Urinary bladder (tissue), 4 donors: ENCODE measurements around the gene CMIP. TPM values are rescaled to one million over a fixed set of nuclear protein-coding genes. Genes with fewer than 3 reads are reported as not detected.

ENCODE experiments used
- DNase-seq: peaks from one replicate; pipeline ENCODE4 v3.0.0-alpha.2; 2015; ENCODE audit errors: extremely low spot score
- H3K27ac ChIP-seq: one replicate; pipeline ENCODE4 v1.5.1; 2013; ENCODE audit warnings: low read depth, mild to moderate bottlenecking, moderate library complexity
- H3K36me3 ChIP-seq: one replicate; pipeline ENCODE4 v1.6.1; 2013; ENCODE audit warnings: mild to moderate bottlenecking, moderate library complexity; ENCODE audit not compliant: insufficient read depth
- H3K4me1 ChIP-seq: one replicate; pipeline ENCODE4 v1.6.1; 2013; ENCODE audit warnings: mild to moderate bottlenecking, moderate library complexity; ENCODE audit not compliant: insufficient read depth
- H3K4me3 ChIP-seq: one replicate; pipeline ENCODE4 v1.5.1; 2013; ENCODE audit warnings: low read depth, low read length
- WGBS: extraction: QIAGEN DNeasy Blood & Tissue Kit; methylation state at CpG from one replicate; pipeline ENCODE4 v1.1.7; 2013; 5-methylcytosine and 5-hydroxymethylcytosine counted together
- polyA plus RNA-seq: library from polyadenylated mRNA; stranded (reverse); fragments of 200-250 nt; gene quantifications from one replicate; pipeline ENCODE4 v1.2.3, GENCODE V29; 2013
- total RNA-seq: library from RNA; depleted of rRNA; stranded (reverse); fragments of >200 nt; gene quantifications from one replicate; pipeline ENCODE4 v1.2.3, GENCODE V29; 2014
- donor health status: healthy with polysubstance abuse.
- donor health status: healthy.

Gene CMIP
- total and polyA plus RNA-seq, 2 donors, result 21.7 to 29.4 TPM

DNA sequence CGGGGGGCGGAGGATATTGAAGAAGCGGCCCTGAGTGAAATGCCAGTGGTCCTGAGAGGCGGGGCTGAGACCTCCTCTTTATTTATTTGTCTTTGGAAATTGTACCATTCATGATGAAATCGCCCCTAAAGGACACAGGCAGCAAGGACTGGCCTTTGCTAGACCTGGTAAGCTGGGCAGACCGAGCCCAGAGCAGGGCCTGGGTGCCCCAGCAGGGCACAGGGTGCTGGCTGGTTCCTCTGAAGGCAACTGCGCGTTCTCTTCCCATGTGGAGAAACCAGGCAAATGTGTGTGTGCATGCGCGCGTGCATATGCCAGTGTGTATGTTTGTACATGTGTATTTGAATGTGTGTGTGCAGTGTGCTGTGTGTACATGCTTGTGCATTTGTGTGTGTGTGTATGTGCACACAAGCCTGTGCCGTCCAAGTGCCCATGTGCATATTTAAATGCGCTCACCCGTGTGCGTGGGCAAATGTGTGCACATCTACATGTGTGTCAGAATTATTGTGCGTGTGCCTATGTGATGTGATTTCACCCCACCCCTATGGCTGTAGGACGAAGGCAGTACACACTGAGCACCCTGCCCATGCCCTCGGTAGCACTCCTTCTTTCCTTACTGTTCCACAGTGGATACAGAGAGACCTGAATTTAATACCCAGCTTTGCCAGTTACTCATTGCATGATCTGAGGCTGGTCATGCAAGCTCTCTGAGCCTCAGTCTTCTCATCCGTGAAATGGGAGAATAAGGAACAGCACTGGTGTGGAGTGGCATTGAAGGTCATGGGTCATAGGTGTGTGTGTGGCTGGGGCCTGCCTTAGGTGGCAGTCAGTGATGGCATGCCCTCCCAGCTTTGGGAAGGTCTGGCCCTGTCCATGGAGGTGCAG is 105.2 kb downstream of the CMIP start:
- no peaks in the 10 kb centered on the region for H3K4me1 ChIP-seq
- H3K27ac ChIP-seq, result no peak overlapping the region
- WGBS, result 97% methylated on average over 19 of the region's 19 CpGs
- DNase-seq, result no peak
- no peaks in the 10 kb centered on the region for H3K36me3 ChIP-seq
- no peak overlapping the region for H3K4me3 ChIP-seq

- WGBS, result 80% methylated on average over 2 of the region's 2 CpGs
- Histone ChIP-seq H3K36me3 (no peaks in the 10 kb centered on the region), H3K4me1 (no peaks in the 10 kb centered on the region), H3K27ac (no peak overlapping the region), H3K4me3 (no peak overlapping the region)
- no peak for DNase-seq
These were observed 105.8 kb downstream of the CMIP start for GRCh38 chr16:81550432-81550808.

DNA sequence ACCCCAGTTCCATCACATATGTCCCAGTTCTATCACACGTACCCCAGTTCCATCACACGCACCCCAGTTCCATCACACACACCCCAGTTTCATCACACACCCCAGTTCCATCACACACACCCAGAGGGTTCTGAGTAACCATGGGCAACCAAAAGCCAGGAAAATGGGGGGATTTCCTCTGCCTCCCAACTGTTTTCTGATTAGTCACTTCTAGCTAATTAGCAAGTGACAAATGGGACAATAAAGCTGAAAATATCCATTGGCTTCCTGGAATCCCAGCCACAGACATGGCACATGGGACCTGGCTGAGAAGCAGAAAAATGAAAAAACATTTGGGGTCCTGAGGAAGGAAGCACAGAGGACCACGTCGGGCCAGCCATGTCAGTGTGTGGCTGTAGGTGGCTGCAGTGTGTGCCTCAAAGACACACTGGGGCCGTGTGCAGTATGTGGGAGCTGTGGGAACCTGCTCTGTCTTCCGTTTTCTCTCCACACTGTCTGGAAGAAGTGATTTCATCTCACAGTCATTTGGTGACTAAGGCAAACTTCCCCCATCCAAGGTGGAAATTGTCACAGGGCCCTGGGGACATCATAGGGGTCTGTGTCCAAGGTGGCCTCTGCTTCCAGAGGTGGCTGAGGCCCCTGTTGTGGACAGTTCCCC is 106.7 kb downstream of the CMIP start:
- Histone ChIP-seq H3K27ac (no peak overlapping the region), H3K4me1 (no peaks in the 10 kb centered on the region), H3K36me3 (no peaks in the 10 kb centered on the region), H3K4me3 (no peak overlapping the region)
- DNase-seq, result no peak
- 84% methylated on average over 6 of the region's 6 CpGs for WGBS

GRCh38 chr16:81551821-81552304 is 107.3 kb downstream of the CMIP start:
- DNase-seq, result no peak
- no peaks in the 10 kb centered on the region for H3K4me1 ChIP-seq
- H3K27ac ChIP-seq, result no peak overlapping the region
- H3K36me3 ChIP-seq, result no peaks in the 10 kb centered on the region
- no peak overlapping the region for H3K4me3 ChIP-seq
- WGBS, result 73% methylated on average over 11 of the region's 11 CpGs

- WGBS, result 78% methylated on average over 1 of the region's 1 CpG
- Histone ChIP-seq H3K4me1 (no peaks in the 10 kb centered on the region), H3K27ac (no peak overlapping the region)
These were observed 108.1 kb downstream of the CMIP start for GRCh38 chr16:81552743-81553079.

DNA sequence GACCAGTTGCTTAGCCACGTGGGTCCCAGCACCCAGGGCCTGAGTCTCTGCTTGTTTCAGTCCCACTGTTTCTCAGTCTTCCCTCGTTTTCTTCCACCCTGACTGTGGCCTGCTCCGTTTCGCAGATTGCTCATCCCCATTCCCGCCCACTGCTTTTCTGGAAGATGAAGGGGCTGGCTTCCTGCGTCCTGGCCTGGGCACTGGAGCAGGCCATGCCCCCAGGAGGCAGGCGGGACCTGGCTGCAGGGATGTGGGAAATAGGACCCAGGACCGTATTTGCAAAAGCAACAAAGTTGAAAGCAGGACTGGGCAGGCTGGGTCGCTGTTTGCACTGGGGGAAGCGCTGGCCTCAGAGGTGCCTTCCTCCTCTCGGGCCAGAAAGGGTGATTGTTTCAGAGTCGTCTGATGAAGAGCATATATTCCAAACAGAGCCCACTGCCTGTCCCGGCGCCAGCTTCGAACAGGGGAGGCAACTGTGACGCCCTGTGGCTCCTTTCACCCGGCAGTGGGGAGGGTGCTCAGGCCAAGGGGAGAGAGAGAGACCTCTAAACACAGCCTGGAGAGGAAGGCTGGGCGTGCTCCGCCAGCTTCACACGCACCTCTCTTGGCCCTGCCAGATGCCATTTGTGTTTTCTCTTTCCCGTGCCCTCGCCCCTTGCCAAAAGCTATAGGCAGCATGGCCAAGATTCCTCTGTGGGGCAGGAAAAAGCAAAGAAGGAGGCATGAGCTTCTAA is 108.6 kb downstream of the CMIP start:
- H3K4me1 ChIP-seq, result no peaks in the 10 kb centered on the region
- no peaks in the 10 kb centered on the region for H3K36me3 ChIP-seq
- WGBS, result 62% methylated on average over 22 of the region's 22 CpGs
- no peak for DNase-seq
- no peak overlapping the region for H3K4me3 ChIP-seq
- H3K27ac ChIP-seq, result no peak overlapping the region

More at GRCh38 chr16:81552743-81553079, 108.1 kb downstream of the CMIP start:
- Histone ChIP-seq H3K36me3 (no peaks in the 10 kb centered on the region), H3K4me3 (no peak overlapping the region)
- no peak for DNase-seq

- Histone ChIP-seq H3K4me1 (no peaks in the 10 kb centered on the region), H3K4me3 (no peak overlapping the region), H3K36me3 (no peaks in the 10 kb centered on the region), H3K27ac (no peak overlapping the region)
- no peak for DNase-seq
- 79% methylated on average over 10 of the region's 10 CpGs for whole genome bisulfite sequencing
These were observed 109.4 kb downstream of the CMIP start for GRCh38 chr16:81553814-81554675.

DNA sequence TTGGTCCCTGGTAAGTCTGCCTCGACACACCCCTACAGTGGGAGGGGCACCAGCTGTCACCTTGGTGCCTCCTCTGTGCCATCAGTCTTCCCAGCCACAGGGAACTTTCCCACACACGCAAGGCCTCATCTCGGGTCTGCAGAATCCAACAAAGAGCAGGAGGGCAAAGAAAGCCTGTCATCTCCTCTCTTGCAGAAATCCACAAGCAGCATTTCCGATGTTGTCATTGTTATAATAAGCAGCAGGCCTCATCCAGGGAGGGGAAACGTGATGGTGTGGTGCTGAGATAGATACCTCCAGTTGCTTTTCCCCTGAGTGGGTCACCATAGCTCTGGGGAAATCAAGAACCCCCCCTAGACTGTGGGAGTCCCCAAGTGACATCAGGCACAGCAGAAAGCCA is 110.4 kb downstream of the CMIP start:
- no peak overlapping the region for H3K27ac ChIP-seq
- no peak overlapping the region for H3K4me3 ChIP-seq
- 72% methylated on average over 5 of the region's 5 CpGs for WGBS
- no peaks in the 10 kb centered on the region for H3K36me3 ChIP-seq
- H3K4me1 ChIP-seq, result no peaks in the 10 kb centered on the region
- no peak for DNase-seq

GRCh38 chr16:81555660-81556059 is 111.1 kb downstream of the CMIP start:
- WGBS, result 91% methylated on average over 3 of the region's 3 CpGs
- no peak for DNase-seq
- H3K36me3 ChIP-seq, result no peaks in the 10 kb centered on the region
- H3K4me3 ChIP-seq, result no peak overlapping the region
- H3K4me1 ChIP-seq, result no peaks in the 10 kb centered on the region
- H3K27ac ChIP-seq, result no peak overlapping the region

DNA sequence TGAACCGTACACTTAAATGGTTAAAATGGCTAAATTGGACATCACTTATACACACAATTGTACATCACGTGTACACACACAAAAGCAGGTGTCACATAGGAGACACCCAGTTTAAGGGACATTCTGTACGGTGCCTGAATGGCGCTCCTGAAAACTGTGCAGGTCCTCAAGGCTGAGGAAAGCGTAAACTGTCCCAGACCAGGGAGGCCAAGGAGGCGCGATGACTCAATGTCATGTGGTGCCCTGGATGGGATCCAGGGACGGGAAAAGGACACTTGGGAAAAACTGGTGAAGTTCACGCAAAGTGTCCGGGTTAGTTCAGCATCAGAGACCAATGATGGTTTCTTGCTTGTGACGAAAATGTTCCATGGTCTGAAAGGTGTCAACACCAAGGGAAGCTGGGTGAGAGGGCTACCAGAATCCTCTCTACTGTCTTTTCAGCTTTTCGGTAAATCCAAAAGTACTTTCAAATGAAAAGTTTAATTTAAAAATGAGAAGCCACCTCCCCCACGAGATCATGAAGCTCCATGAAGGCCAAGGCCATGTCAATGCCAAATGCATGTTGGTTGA is 112.2 kb downstream of the CMIP start:
- 90% methylated on average over 13 of the region's 13 CpGs for WGBS
- no peaks in the 10 kb centered on the region for H3K4me1 ChIP-seq

GRCh38 chr16:81558077-81558443 is 113.5 kb downstream of the CMIP start:
- Histone ChIP-seq H3K4me1 (no peaks in the 10 kb centered on the region), H3K4me3 (no peak overlapping the region), H3K36me3 (no peaks in the 10 kb centered on the region), H3K27ac (no peak overlapping the region)
- DNase-seq, result no peak
- WGBS, result 85% methylated on average over 15 of the region's 15 CpGs

More for the DNA sequence above, 112.2 kb downstream of the CMIP start:
- no peak for DNase-seq
- H3K4me3 ChIP-seq, result no peak overlapping the region
- H3K27ac ChIP-seq, result no peak overlapping the region
- no peaks in the 10 kb centered on the region for H3K36me3 ChIP-seq

GRCh38 chr16:81558444-81559175 is 114.0 kb downstream of the CMIP start:
- H3K36me3 ChIP-seq, result no peaks in the 10 kb centered on the region
- WGBS, result 78% methylated on average over 16 of the region's 16 CpGs
- H3K27ac ChIP-seq, result no peak overlapping the region
- no peak for DNase-seq
- H3K4me3 ChIP-seq, result no peak overlapping the region
- H3K4me1 ChIP-seq, result no peaks in the 10 kb centered on the region
